Omental fat pad (tissue), 4 donors: ENCODE measurements around the gene WASHC4. TPM values are rescaled to one million over a fixed set of nuclear protein-coding genes. Genes with fewer than 3 reads are reported as not detected.

Source experiments
- ATAC-seq: fragments of 150-250 bp; one replicate; pipeline ENCODE4 v1.9.1; 2016; ENCODE audit warnings: mild to moderate bottlenecking, moderate library complexity; ENCODE audit not compliant: low FRiP score
- DNase-seq: peaks from one replicate; pipeline ENCODE4 v3.0.0-alpha.2; 2019; ENCODE audit warnings: low spot score
- CTCF ChIP-seq, 3 donors: fragments of 450-650 bp; IDR thresholded peaks; one replicate each; pipeline ENCODE4 v1.5.1; 2016 to 2017; ENCODE audit warnings: antibody characterized with exemption in 3 of 3, mild to moderate bottlenecking in 3 of 3, moderate library complexity in 2 of 3
- total RNA-seq, 4 donors: library from RNA; depleted of rRNA; stranded (reverse); fragments of >200 nt; gene quantifications; one replicate each; pipeline ENCODE4 v1.1.0, GENCODE V29; 2016

Gene WASHC4, protein sequence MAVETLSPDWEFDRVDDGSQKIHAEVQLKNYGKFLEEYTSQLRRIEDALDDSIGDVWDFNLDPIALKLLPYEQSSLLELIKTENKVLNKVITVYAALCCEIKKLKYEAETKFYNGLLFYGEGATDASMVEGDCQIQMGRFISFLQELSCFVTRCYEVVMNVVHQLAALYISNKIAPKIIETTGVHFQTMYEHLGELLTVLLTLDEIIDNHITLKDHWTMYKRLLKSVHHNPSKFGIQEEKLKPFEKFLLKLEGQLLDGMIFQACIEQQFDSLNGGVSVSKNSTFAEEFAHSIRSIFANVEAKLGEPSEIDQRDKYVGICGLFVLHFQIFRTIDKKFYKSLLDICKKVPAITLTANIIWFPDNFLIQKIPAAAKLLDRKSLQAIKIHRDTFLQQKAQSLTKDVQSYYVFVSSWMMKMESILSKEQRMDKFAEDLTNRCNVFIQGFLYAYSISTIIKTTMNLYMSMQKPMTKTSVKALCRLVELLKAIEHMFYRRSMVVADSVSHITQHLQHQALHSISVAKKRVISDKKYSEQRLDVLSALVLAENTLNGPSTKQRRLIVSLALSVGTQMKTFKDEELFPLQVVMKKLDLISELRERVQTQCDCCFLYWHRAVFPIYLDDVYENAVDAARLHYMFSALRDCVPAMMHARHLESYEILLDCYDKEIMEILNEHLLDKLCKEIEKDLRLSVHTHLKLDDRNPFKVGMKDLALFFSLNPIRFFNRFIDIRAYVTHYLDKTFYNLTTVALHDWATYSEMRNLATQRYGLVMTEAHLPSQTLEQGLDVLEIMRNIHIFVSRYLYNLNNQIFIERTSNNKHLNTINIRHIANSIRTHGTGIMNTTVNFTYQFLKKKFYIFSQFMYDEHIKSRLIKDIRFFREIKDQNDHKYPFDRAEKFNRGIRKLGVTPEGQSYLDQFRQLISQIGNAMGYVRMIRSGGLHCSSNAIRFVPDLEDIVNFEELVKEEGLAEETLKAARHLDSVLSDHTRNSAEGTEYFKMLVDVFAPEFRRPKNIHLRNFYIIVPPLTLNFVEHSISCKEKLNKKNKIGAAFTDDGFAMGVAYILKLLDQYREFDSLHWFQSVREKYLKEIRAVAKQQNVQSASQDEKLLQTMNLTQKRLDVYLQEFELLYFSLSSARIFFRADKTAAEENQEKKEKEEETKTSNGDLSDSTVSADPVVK
- 100 to 1,000 TPM in 1 of 4 donors, 10 to 100 TPM in 3; 43.9 to 130 (median 58.4) TPM for total RNA-seq

- TF ChIP-seq CTCF (IDR thresholded peaks at IDR 0.05): no peak
- DNase-seq (peak; percentile 76), ATAC-seq (peak; percentile 99)
Observed at GRCh38 chr12:105107494-105108371, at the start of gene WASHC4. Gene WASHC4 (plus strand): TSS chr12:105107731. CDS start chr12:105107801, 70 bp downstream.

- no peak for TF ChIP-seq CTCF (IDR thresholded peaks at IDR 0.05)
- DNase-seq: no peak
- ATAC-seq: no peak
Observed at GRCh38 chr12:105060715-105061378, 46.7 kb upstream of the WASHC4 start.

DNA sequence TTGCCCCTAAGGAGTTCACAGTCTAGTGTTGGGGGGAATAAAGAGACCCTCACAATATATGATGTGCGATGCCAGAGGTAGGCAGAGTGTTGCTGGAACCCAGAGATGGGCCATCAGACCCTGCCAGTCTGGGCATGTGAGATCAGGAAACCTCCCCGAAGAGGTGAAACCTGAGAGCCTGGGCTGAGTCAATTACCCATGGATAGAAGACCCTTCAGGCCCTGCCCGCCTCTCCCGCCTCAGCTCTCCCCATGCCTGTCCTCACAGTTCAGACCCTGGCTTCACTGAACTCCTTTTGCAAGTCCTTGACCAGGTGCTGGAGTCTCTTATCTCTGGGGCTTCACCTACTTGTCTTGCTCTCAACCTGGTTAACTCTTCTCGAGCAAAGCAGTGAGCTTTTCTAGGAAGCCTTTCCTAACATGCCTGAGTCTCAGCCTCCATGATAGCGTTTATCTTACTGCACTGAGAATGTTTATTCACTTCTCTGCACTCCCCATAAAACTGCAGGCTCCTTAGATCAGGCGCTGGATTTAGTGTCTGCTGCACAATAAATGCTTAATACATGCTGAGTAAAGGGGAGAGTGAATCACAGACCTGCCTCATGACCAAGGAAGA lies 42.9 kb upstream of the WASHC4 start:
- TF ChIP-seq CTCF (IDR thresholded peaks at IDR 0.05): no peak
- DNase-seq (no peak), ATAC-seq (no peak)

GRCh38 chr12:105067511-105068031 lies 40.0 kb upstream of the WASHC4 start:
- DNase-seq (no peak), ATAC-seq (no peak)
- TF ChIP-seq CTCF (IDR thresholded peaks at IDR 0.05): no peak

DNA sequence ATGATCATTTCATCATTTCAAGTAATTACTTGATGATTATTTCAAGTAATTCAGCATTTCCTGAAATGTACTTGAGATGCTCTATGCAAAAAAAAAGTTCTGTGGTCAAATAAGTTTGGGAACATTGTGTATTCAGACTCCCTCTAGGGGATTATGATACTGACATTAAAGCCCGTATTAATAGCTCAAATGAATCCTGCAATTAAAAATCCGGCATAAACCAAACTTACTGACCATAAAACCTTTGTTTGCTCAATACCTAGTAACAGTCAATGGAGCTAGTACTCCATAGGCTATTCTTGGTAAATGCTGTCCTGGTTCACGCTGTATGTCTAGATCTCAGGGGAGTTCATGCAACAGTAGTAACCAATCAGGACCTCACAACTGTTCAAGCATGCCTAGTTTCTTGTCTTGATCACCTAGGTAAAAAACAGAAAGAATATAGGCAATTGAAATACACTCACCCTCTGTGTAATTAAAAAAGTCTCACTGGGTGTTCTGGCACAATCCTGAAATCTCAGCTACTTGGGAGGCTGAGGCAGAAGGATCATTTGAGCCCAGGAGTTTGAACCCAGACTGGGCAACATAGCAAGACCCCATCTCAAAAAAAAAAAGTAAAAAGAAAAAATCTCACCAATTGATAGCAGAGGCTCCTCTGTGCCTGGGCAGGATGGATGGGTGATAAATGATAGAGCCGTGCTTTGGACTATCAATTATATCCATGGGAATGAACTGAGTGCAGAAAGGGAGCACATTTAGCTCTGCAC lies 37.4 kb upstream of the WASHC4 start:
- no peak for DNase-seq
- no peak for ATAC-seq

More for the DNA sequence above, 37.4 kb upstream of the WASHC4 start:
- no peak for TF ChIP-seq CTCF (IDR thresholded peaks at IDR 0.05)
